Activated CD8-positive, alpha-beta T cell treated with anti-CD3 and anti-CD28 coated beads for 36 hours (primary cell): Measurements from ENCODE around the gene FBXO40. TPM values are rescaled to one million over a fixed set of nuclear protein-coding genes. Genes with fewer than 3 reads are reported as not detected.
"Not testable (repeated sequence)": the region's sequence is repeated elsewhere in the genome, so short reads cannot be mapped to it uniquely, and the experiment has no call there.

Experiments
- ATAC-seq: fragments of 200-7000 bp; cut with Tn5 transposase; one replicate; pipeline ENCODE4 v1.10.0; 2021; ENCODE audit warnings: mild to moderate bottlenecking, moderate library complexity
- CTCF ChIA-PET: fragments of 350-600 bp; sonication (Branson Sonifier 250); formaldehyde crosslinking; loops from one replicate; lab custom pipeline; 2021; ENCODE audit warnings: antibody characterized with exemption; lab: Charles Lee
- POLR2A ChIA-PET: fragments of 350-600 bp; sonication (Branson Sonifier 250); formaldehyde crosslinking; loops from one replicate; lab custom pipeline; 2021; ENCODE audit warnings: antibody characterized with exemption; lab: Charles Lee
- DNase-seq: peaks from one replicate; pipeline ENCODE4 v3.0.0-alpha.2; 2020
- H3K27ac Mint-ChIP-seq: one replicate; pipeline ENCODE4 v1.8.0; 2021; ENCODE audit warnings: mild to moderate bottlenecking, mixed read lengths
- H3K27me3 Mint-ChIP-seq: one replicate; pipeline ENCODE4 v1.8.0; 2021; ENCODE audit warnings: mixed read lengths
- H3K36me3 Mint-ChIP-seq: one replicate; pipeline ENCODE4 v1.8.0; 2021; ENCODE audit warnings: low read depth, mixed read lengths
- H3K4me1 Mint-ChIP-seq: one replicate; pipeline ENCODE4 v1.8.0; 2021; ENCODE audit warnings: low read depth, mixed read lengths
- H3K4me3 Mint-ChIP-seq: one replicate; pipeline ENCODE4 v1.8.0; 2021; ENCODE audit warnings: mild to moderate bottlenecking, moderate library complexity, mixed read lengths
- H3K9me3 Mint-ChIP-seq: one replicate; pipeline ENCODE4 v1.8.0; 2021; ENCODE audit warnings: mixed read lengths
- intact Hi-C: fragments of 100-400 bp; cut with micrococcal nuclease; formaldehyde crosslinking; loops from one replicate; pipeline ENCODE4 v1.10.0; 2022
- total RNA-seq, 2 experiments: library from RNA; stranded (reverse); gene quantifications; one replicate each; pipeline ENCODE4 v1.2.3, GENCODE V29; 2021
- TF ChIP-seq, protein P1 (sequence below): fragments of 200-600 bp; IDR thresholded peaks from one replicate; pipeline ENCODE4 v1.8.0; 2022; ENCODE audit warnings: antibody characterized with exemption, mild to moderate bottlenecking

The FBXO40 gene
- total RNA-seq, 2 experiments from 2014 or later = not detected

DNA sequence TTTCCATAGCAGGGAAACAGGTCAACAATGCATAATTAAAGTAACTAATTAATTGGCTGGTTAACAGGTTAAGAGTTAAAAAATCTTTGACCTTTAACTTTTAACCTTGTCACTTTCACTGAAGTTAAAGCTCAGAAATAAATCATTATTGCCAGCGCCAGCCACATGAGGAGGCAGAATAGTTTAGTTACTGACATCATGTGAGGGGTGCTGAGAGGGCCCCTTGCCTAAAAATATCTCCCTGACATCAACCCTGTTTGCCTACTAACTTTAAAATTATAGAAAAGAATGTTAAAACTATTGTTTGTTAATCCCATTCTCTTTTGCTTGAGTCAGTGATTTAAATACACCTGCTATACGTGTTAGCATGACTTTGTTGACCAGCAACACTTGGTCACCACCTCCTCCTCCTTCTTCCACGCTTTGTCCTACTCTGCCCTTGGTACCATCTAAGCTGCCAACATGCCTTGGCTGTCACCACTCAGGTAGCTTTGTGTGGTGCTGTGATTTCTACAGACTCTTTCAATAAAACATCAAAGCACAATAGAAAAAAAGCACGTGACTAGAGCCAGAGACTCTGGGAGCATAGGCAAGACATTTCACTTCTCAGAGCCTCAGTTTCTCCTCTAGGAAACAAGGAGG, 2.7 kb downstream of the FBXO40 start:
- no peaks in the 10 kb centered on the region for H3K9me3 Mint-ChIP-seq
- H3K27me3 Mint-ChIP-seq = peaks cover 1% of the 10 kb centered on the region
- TF ChIP-seq, protein P1, sequence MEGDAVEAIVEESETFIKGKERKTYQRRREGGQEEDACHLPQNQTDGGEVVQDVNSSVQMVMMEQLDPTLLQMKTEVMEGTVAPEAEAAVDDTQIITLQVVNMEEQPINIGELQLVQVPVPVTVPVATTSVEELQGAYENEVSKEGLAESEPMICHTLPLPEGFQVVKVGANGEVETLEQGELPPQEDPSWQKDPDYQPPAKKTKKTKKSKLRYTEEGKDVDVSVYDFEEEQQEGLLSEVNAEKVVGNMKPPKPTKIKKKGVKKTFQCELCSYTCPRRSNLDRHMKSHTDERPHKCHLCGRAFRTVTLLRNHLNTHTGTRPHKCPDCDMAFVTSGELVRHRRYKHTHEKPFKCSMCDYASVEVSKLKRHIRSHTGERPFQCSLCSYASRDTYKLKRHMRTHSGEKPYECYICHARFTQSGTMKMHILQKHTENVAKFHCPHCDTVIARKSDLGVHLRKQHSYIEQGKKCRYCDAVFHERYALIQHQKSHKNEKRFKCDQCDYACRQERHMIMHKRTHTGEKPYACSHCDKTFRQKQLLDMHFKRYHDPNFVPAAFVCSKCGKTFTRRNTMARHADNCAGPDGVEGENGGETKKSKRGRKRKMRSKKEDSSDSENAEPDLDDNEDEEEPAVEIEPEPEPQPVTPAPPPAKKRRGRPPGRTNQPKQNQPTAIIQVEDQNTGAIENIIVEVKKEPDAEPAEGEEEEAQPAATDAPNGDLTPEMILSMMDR = no peak
- H3K36me3 Mint-ChIP-seq = no peaks in the 10 kb centered on the region
- H3K4me3 Mint-ChIP-seq = no peak overlapping the region
- ATAC-seq = no peak
- H3K27ac Mint-ChIP-seq = no peak overlapping the region
- intact Hi-C loops = no loop called here
- CTCF ChIA-PET = interaction anchor here (2.2 kb wide), 1 partner anchor 10 kb away, joined by 7 read pairs; no protein-coding TSS in a partner anchor
- H3K4me1 Mint-ChIP-seq = no peaks in the 10 kb centered on the region
- no peak for DNase-seq
- POLR2A ChIA-PET = no interaction called here

GRCh38 chr3:121598564-121598963, 5.4 kb downstream of the FBXO40 start:
- no peaks in the 10 kb centered on the region for H3K4me1 Mint-ChIP-seq
- CTCF ChIA-PET = no interaction called here
- DNase-seq (no peak), ATAC-seq (no peak)
- POLR2A ChIA-PET = no interaction called here
- no peak overlapping the region for H3K27ac Mint-ChIP-seq
- intact Hi-C loops = no loop called here
- TF ChIP-seq, protein P1 = no peak
- no peaks in the 10 kb centered on the region for H3K36me3 Mint-ChIP-seq
- H3K9me3 Mint-ChIP-seq = no peaks in the 10 kb centered on the region
- H3K27me3 Mint-ChIP-seq = no peaks in the 10 kb centered on the region
- H3K4me3 Mint-ChIP-seq = no peak overlapping the region

GRCh38 chr3:121599900-121600299, 6.7 kb downstream of the FBXO40 start:
- CTCF ChIA-PET, ATAC-seq: not testable (repeated sequence)

DNA sequence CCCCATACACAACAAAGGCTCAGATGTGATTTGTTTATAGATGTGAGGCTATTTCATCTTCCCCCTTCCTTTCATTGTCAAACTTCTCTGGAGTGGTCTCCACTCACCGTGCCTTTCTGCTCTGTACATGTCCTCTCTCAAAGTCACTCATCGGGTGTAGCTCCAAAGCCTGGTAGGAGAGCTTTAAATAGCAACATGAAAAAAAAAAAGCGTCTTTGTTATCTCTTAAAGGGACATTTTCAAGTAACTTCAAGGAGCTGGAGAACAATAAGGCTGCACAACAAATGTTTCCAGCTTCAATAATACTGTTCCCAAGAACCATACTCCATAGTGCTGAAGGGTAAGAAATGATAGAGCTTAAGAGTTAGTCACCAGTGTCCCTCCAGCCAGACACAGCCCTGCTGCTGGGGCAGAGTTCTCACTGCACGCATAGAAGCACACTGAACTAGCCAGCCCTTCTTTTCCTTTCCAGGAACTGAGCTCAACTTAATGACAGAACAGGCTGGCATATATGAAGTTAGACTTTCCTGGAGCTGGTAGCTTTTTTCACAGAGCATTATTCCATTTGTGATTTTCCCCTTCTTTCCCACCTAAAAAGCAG, 8.1 kb downstream of the FBXO40 start:
- no peak for ATAC-seq
- Mint-ChIP-seq H3K4me1 (no peaks in the 10 kb centered on the region), H3K4me3 (no peak overlapping the region), H3K9me3 (no peaks in the 10 kb centered on the region), H3K27me3 (no peaks in the 10 kb centered on the region), H3K27ac (no peak overlapping the region), H3K36me3 (no peaks in the 10 kb centered on the region)
- ChIA-PET CTCF (interaction anchor here (1.3 kb wide), 1 partner anchor 12 kb away, joined by 5 read pairs; no protein-coding TSS in a partner anchor), POLR2A (no interaction called here)
- intact Hi-C loops = no loop called here
- TF ChIP-seq, protein P1 = no peak
- DNase-seq = no peak

More at GRCh38 chr3:121599900-121600299, 6.7 kb downstream of the FBXO40 start:
- H3K4me1 Mint-ChIP-seq, H3K27me3 Mint-ChIP-seq, H3K4me3 Mint-ChIP-seq, intact Hi-C loops, H3K27ac Mint-ChIP-seq, H3K9me3 Mint-ChIP-seq, POLR2A ChIA-PET, H3K36me3 Mint-ChIP-seq, DNase-seq: not testable (repeated sequence)

- H3K27me3 Mint-ChIP-seq = no peaks in the 10 kb centered on the region
- TF ChIP-seq, protein P1 = no peak
- H3K4me3 Mint-ChIP-seq = no peak overlapping the region
- ATAC-seq (no peak), DNase-seq (no peak)
- CTCF ChIA-PET = interaction anchor here (2.0 kb wide), 1 partner anchor 9 kb away, joined by 7 read pairs; no protein-coding TSS in a partner anchor
- POLR2A ChIA-PET = no interaction called here
- no peaks in the 10 kb centered on the region for H3K9me3 Mint-ChIP-seq
- H3K27ac Mint-ChIP-seq = no peak overlapping the region
- no peaks in the 10 kb centered on the region for H3K36me3 Mint-ChIP-seq
- intact Hi-C loops = no loop called here
- no peaks in the 10 kb centered on the region for H3K4me1 Mint-ChIP-seq
These were observed 11.6 kb downstream of the FBXO40 start for GRCh38 chr3:121604759-121605158.
